Esophagus muscularis mucosa (tissue), 4 donors: ENCODE results near the gene QPCTL. TPM values are rescaled to one million over a fixed set of nuclear protein-coding genes. Genes with fewer than 3 reads are reported as not detected.
A peak's percentile ranks its signal among the peaks of the same experiment; 100 is the strongest.

Experiments
- DNase-seq: peaks from one replicate; pipeline ENCODE4 v3.0.0-alpha.2; 2017; ENCODE audit errors: extremely low spot score
- H3K27ac ChIP-seq, 4 donors: fragments of 200-600 bp; sonication (generic); replicated peaks in 1 of 4; 1 replicate in 3 of 4; 2 replicates in 1 of 4; pipeline ENCODE4 v1.5.1; 2016 to 2019; ENCODE audit warnings: mild to moderate bottlenecking in 1 of 4
- H3K27me3 ChIP-seq, 4 donors: fragments of 200-600 bp; sonication (generic); one replicate each; pipeline versions ENCODE4 v1.5.1 to v1.6.0; 2016 to 2019
- H3K36me3 ChIP-seq, 4 donors: fragments of 200-600 bp; sonication (generic); one replicate each; pipeline ENCODE4 v1.5.1; 2016 to 2019
- H3K4me1 ChIP-seq, 4 donors: fragments of 200-600 bp; sonication (generic); one replicate each; pipeline ENCODE4 v1.5.1; 2016 to 2019
- H3K4me3 ChIP-seq, 4 donors: fragments of 200-600 bp; sonication (generic); 1 replicate in 2 of 4; 2 replicates in 2 of 4; pipeline ENCODE4 v1.5.1; 2016 to 2019; ENCODE audit warnings: mild to moderate bottlenecking in 4 of 4, moderate library complexity in 1 of 4
- H3K9me3 ChIP-seq, 4 donors: fragments of 200-600 bp; sonication (generic); 1 replicate in 3 of 4; 2 replicates in 1 of 4; pipeline ENCODE4 v1.5.1; 2016 to 2019
- CTCF ChIP-seq, 3 experiments: fragments of 200-600 bp in 2 of 3; fragments of 450-650 bp in 1 of 3; sonication (generic) in 2 of 3; IDR thresholded peaks; one replicate each; pipeline ENCODE4 v1.5.1; 2017 to 2019; ENCODE audit warnings: antibody characterized with exemption in 3 of 3, mild to moderate bottlenecking in 2 of 3, moderate library complexity in 1 of 3
- EP300 ChIP-seq: sonication (generic); formaldehyde crosslinking; IDR thresholded peaks from one replicate; pipeline ENCODE4 v1.6.1; 2017; ENCODE audit warnings: antibody characterized with exemption
- POLR2A ChIP-seq: fragments of 450-650 bp; IDR thresholded peaks from one replicate; pipeline ENCODE4 v1.6.1; 2017; ENCODE audit warnings: antibody characterized with exemption, moderate library complexity, mild to moderate bottlenecking, low read depth
- POLR2AphosphoS5 ChIP-seq, 2 donors: sonication (generic); formaldehyde crosslinking; IDR thresholded peaks; one replicate each; pipeline ENCODE4 v1.6.1; 2017; ENCODE audit warnings: antibody characterized with exemption in 2 of 2
- WGBS: methylation state at CpG from one replicate; pipeline ENCODE4 v1.1.5; 2018; 5-methylcytosine and 5-hydroxymethylcytosine counted together
- intact Hi-C: fragments of 100-400 bp; cut with DNase I; formaldehyde crosslinking; loops from one replicate; pipeline ENCODE4 v1.15.1; 2023
- total RNA-seq, 4 donors: library from RNA; depleted of rRNA; stranded (reverse); fragments of >200 nt; gene quantifications; one replicate each; pipeline versions ENCODE4 v1.1.0 to v1.2.1, GENCODE V29; 2016

Gene QPCTL
- total RNA-seq, 4 donors from 2014 or later: 4.6 to 6.8 (median 6.0) TPM

- H3K27ac ChIP-seq: no peak overlapping the region
- intact Hi-C loops: no loop called here
Measured at GRCh38 chr19:45713141-45713540, 20.7 kb downstream of the QPCTL start.

GRCh38 chr19:45715139-45715538, 22.7 kb downstream of the QPCTL start:
- WGBS: 94% methylated on average over 3 of the region's 3 CpGs
- intact Hi-C loops: no loop called here
- no peaks in the 10 kb centered on the region for H3K27me3 ChIP-seq

More at GRCh38 chr19:45713141-45713540, 20.7 kb downstream of the QPCTL start:
- Histone ChIP-seq H3K4me1 (peaks cover 3 to 26% (median 22%) of the 10 kb centered on the region in 4 donors), H3K4me3 (no peak overlapping the region), H3K9me3 (no peaks in the 10 kb centered on the region), H3K27me3 (no peaks in the 10 kb centered on the region), H3K36me3 (peaks cover 22 to 27% (median 24%) of the 10 kb centered on the region in 4 donors)
- DNase-seq: no peak
- WGBS: 87% methylated on average over 4 of the region's 15 CpGs
- no peak for TF ChIP-seq CTCF (IDR thresholded peaks at IDR 0.05)
- TF ChIP-seq EP300: no peak
- TF ChIP-seq POLR2AphosphoS5 (IDR thresholded peaks at IDR 0.05): no peak
- TF ChIP-seq POLR2A: no peak

GRCh38 chr19:45716359-45717130, 24.1 kb downstream of the QPCTL start:
- Histone ChIP-seq H3K9me3 (no peaks in the 10 kb centered on the region), H3K4me1 (peaks cover 7 to 25% (median 20%) of the 10 kb centered on the region in 4 donors), H3K27me3 (no peaks in the 10 kb centered on the region), H3K27ac (peak overlapping the region; percentile 89 to 95 (median 92)), H3K36me3 (peaks cover 16 to 32% (median 22%) of the 10 kb centered on the region in 4 donors), H3K4me3 (peak overlapping the region; percentile 55 to 81 (median 70))
- TF ChIP-seq POLR2AphosphoS5 (IDR thresholded peaks at IDR 0.05): no peak
- no peak for TF ChIP-seq EP300
- no peak for TF ChIP-seq POLR2A
- TF ChIP-seq CTCF (IDR thresholded peaks at IDR 0.05): no peak
- DNase-seq: no peak
- intact Hi-C loops: no loop called here
- 2% methylated on average over 24 of the region's 24 CpGs for WGBS

More at GRCh38 chr19:45715139-45715538, 22.7 kb downstream of the QPCTL start:
- DNase-seq: no peak
- H3K4me1 ChIP-seq: peaks cover 7 to 32% (median 26%) of the 10 kb centered on the region in 4 donors
- no peak overlapping the region for H3K4me3 ChIP-seq
- peaks cover 22 to 35% (median 26%) of the 10 kb centered on the region in 4 donors for H3K36me3 ChIP-seq
- no peaks in the 10 kb centered on the region for H3K9me3 ChIP-seq
- H3K27ac ChIP-seq: no peak overlapping the region
- TF ChIP-seq POLR2A: no peak
- TF ChIP-seq CTCF (IDR thresholded peaks at IDR 0.05): no peak
- no peak for TF ChIP-seq EP300
- TF ChIP-seq POLR2AphosphoS5 (IDR thresholded peaks at IDR 0.05): no peak

GRCh38 chr19:45717131-45717982, 24.9 kb downstream of the QPCTL start:
- TF ChIP-seq POLR2AphosphoS5 (IDR thresholded peaks at IDR 0.05): peak; percentile 92 to 99
- peak; percentile 44 for TF ChIP-seq POLR2A
- no peak for TF ChIP-seq EP300
- TF ChIP-seq CTCF (IDR thresholded peaks at IDR 0.05): peak in 2 of 3 experiments; percentile 14 to 38
- Histone ChIP-seq H3K4me3 (peak overlapping the region; percentile 55 to 81 (median 70)), H3K9me3 (no peaks in the 10 kb centered on the region), H3K4me1 (peaks cover 7 to 30% (median 24%) of the 10 kb centered on the region in 4 donors), H3K36me3 (peaks cover 8 to 25% (median 17%) of the 10 kb centered on the region in 4 donors), H3K27ac (peak overlapping the region; percentile 89 to 95 (median 92)), H3K27me3 (no peaks in the 10 kb centered on the region)
- WGBS: 0% methylated on average over 40 of the region's 51 CpGs
- DNase-seq: peak; percentile 100
- intact Hi-C loops: no loop called here
